Endothelial cell (in vitro differentiated cells): ENCODE data around the gene CLDN7. TPM values are rescaled to one million over a fixed set of nuclear protein-coding genes. Genes with fewer than 3 reads are reported as not detected.

Experiments used
- DNase-seq: peaks from one replicate; pipeline ENCODE4 v3.0.0; 2021; ENCODE audit warnings: low spot score
- H3K27ac Mint-ChIP-seq: one replicate; pipeline ENCODE4 v1.8.0; 2021; ENCODE audit warnings: mixed read lengths, inconsistent platforms; ENCODE audit not compliant: unreplicated experiment
- H3K27me3 Mint-ChIP-seq: one replicate; pipeline ENCODE4 v1.8.0; 2021; ENCODE audit warnings: mild to moderate bottlenecking, moderate library complexity, mixed read lengths, inconsistent platforms; ENCODE audit not compliant: unreplicated experiment
- H3K36me3 Mint-ChIP-seq: one replicate; pipeline ENCODE4 v1.8.0; 2021; ENCODE audit warnings: mild to moderate bottlenecking, low read depth, mixed read lengths, inconsistent platforms; ENCODE audit not compliant: unreplicated experiment
- H3K4me1 Mint-ChIP-seq: one replicate; pipeline ENCODE4 v1.8.0; 2021; ENCODE audit warnings: mild to moderate bottlenecking, mixed read lengths, inconsistent platforms; ENCODE audit not compliant: unreplicated experiment
- H3K4me3 Mint-ChIP-seq: one replicate; pipeline ENCODE4 v1.8.0; 2021; ENCODE audit warnings: mild to moderate bottlenecking, mixed read lengths, inconsistent platforms; ENCODE audit not compliant: unreplicated experiment
- H3K9me3 Mint-ChIP-seq: one replicate; pipeline ENCODE4 v1.8.0; 2021; ENCODE audit warnings: mixed read lengths, inconsistent platforms; ENCODE audit not compliant: unreplicated experiment
- CTCF ChIP-seq: fragments of 200-600 bp; sonication (generic); IDR thresholded peaks from one replicate; pipeline ENCODE4 v1.5.0; 2021; ENCODE audit warnings: antibody characterized with exemption; ENCODE audit not compliant: unreplicated experiment
- total RNA-seq: library from RNA; stranded (reverse); fragmentation: NEBNext Ultra II Directional; extraction: Animal tissue kit (Norgen Biotek cat#: 25700); gene quantifications from one replicate; pipeline ENCODE4 v1.2.1, GENCODE V29; 2021; ENCODE audit not compliant: unreplicated experiment

The CLDN7 gene
- total RNA-seq, 1 donor from 2014 or later: 65.7 TPM

- peak; percentile 39 for DNase-seq
- no peak for TF ChIP-seq CTCF
- no peak overlapping the region for H3K27ac Mint-ChIP-seq
- H3K4me3 Mint-ChIP-seq: peak overlapping the region; percentile 82
- H3K4me1 Mint-ChIP-seq: peaks cover 15% of the 10 kb centered on the region
- no peaks in the 10 kb centered on the region for H3K9me3 Mint-ChIP-seq
- H3K27me3 Mint-ChIP-seq: peaks cover 13% of the 10 kb centered on the region
- no peaks in the 10 kb centered on the region for H3K36me3 Mint-ChIP-seq
Observed at GRCh38 chr17:7281953-7282751, 19.9 kb upstream of the CLDN7 start.

GRCh38 chr17:7281074-7281952, 19.0 kb upstream of the CLDN7 start, which contains the start of gene SLC2A4:
TSS of gene SLC2A4 (plus strand) at chr17:7281718. CDS start at chr17:7281935, 217 bp downstream.
- peaks cover 13% of the 10 kb centered on the region for H3K27me3 Mint-ChIP-seq
- peak within 1 kb of the TSS; percentile 82 for H3K4me3 Mint-ChIP-seq
- no peak within 1 kb of the TSS for H3K27ac Mint-ChIP-seq
- H3K9me3 Mint-ChIP-seq: no peaks in the 10 kb centered on the region
- H3K36me3 Mint-ChIP-seq: no peaks in the 10 kb centered on the region
- DNase-seq: peak; percentile 95
- no peak for TF ChIP-seq CTCF
- peaks cover 15% of the 10 kb centered on the region for H3K4me1 Mint-ChIP-seq

GRCh38 chr17:7280519-7281073, 18.3 kb upstream of the CLDN7 start:
- Mint-ChIP-seq H3K36me3 (no peaks in the 10 kb centered on the region), H3K27ac (no peak overlapping the region), H3K4me1 (peaks cover 15% of the 10 kb centered on the region), H3K27me3 (peaks cover 13% of the 10 kb centered on the region), H3K4me3 (peak overlapping the region; percentile 17), H3K9me3 (no peaks in the 10 kb centered on the region)
- DNase-seq: peak; percentile 82
- TF ChIP-seq CTCF: peak; percentile 75

GRCh38 chr17:7279448-7279847, 17.2 kb upstream of the CLDN7 start:
- Mint-ChIP-seq H3K4me3 (no peak overlapping the region), H3K27ac (no peak overlapping the region), H3K36me3 (no peaks in the 10 kb centered on the region), H3K27me3 (peaks cover 10% of the 10 kb centered on the region), H3K4me1 (peaks cover 15% of the 10 kb centered on the region), H3K9me3 (no peaks in the 10 kb centered on the region)
- TF ChIP-seq CTCF: no peak
- no peak for DNase-seq
